K562 (cell line): ENCODE results near the gene ERC2.

Experiments used
- ATF2 ChIP-seq: sonication (generic); formaldehyde crosslinking; IDR thresholded peaks from 2 replicates; pipeline ENCODE4 v1.8.1; 2022; ENCODE audit warnings: missing genetic modification reagents
- CTCF ChIP-seq, 3 experiments: IDR thresholded peaks in 2 of 3; conservative IDR thresholded peaks in 1 of 3; 2 replicates each; pipeline ENCODE4 v1.5.1; 2011 to 2012; ENCODE audit warnings: low read length in 3 of 3, mild to moderate bottlenecking in 3 of 3, control low read depth in 2 of 3, improper control_type of control experiment in 1 of 3, inconsistent platforms in 1 of 3, low read depth in 1 of 3, mixed read lengths in 1 of 3, moderate library complexity in 1 of 3; ENCODE audit not compliant: insufficient read depth in 2 of 3
- ETS1 ChIP-seq: conservative IDR thresholded peaks from 2 replicates; pipeline ENCODE4 v1.6.1; 2011; ENCODE audit warnings: low read depth, mild to moderate bottlenecking, low read length; ENCODE audit not compliant: control insufficient read depth
- FOS ChIP-seq: IDR thresholded peaks from 3 replicates; pipeline ENCODE4 v1.6.1; 2011; ENCODE audit not compliant: insufficient read length; ENCODE audit errors: extremely low read depth
- GATA2 ChIP-seq: sonication (generic); formaldehyde crosslinking; IDR thresholded peaks from 2 replicates; pipeline ENCODE4 v1.4.0; 2020; ENCODE audit warnings: mild to moderate bottlenecking, missing genetic modification reagents
- HDAC6 ChIP-seq: IDR thresholded peaks from 2 replicates; pipeline ENCODE4 v1.6.1; 2012; ENCODE audit warnings: low read depth, mild to moderate bottlenecking, control low read depth, inconsistent platforms, low read length, moderate library complexity
- ILF3 ChIP-seq: fragments of 450-650 bp; IDR thresholded peaks from 2 replicates; pipeline ENCODE4 v1.6.1; 2018; ENCODE audit warnings: antibody characterized with exemption, mild to moderate bottlenecking, moderate library complexity, borderline replicate concordance
- MCM2 ChIP-seq: fragments of 450-650 bp; IDR thresholded peaks from 2 replicates; pipeline ENCODE4 v1.6.1; 2017; ENCODE audit warnings: low read depth, mild to moderate bottlenecking
- SIN3B ChIP-seq: fragments of 450-650 bp; IDR thresholded peaks from 2 replicates; pipeline ENCODE4 v1.6.1; 2017; ENCODE audit warnings: low read depth, mild to moderate bottlenecking, moderate library complexity
- SMC3 ChIP-seq: conservative IDR thresholded peaks from 2 replicates; pipeline ENCODE4 v1.6.1; 2011; ENCODE audit warnings: low read depth, low read length, improper control_type of control experiment; ENCODE audit not compliant: insufficient read depth
- TAF1 ChIP-seq: IDR thresholded peaks from 2 replicates; pipeline ENCODE4 v1.6.1; 2011; ENCODE audit warnings: mild to moderate bottlenecking, low read length, moderate library complexity; ENCODE audit not compliant: insufficient read depth, control insufficient read depth, severe bottlenecking; ENCODE audit errors: extremely low read depth
- ZFX ChIP-seq: sonication (generic); formaldehyde crosslinking; IDR thresholded peaks from 2 replicates; pipeline ENCODE4 v1.8.0; 2022; ENCODE audit warnings: mild to moderate bottlenecking, missing genetic modification reagents, moderate library complexity
- ZNF146 ChIP-seq: IDR thresholded peaks from one replicate; pipeline ENCODE4 v1.6.1; 2018; ENCODE audit warnings: missing compliant biosample characterization; ENCODE audit not compliant: unreplicated experiment
- ZNF3 ChIP-seq: fragments of 250-450 bp; sonication (Bioruptor Pico); IDR thresholded peaks from 2 replicates; pipeline ENCODE4 v1.5.0; 2021; ENCODE audit warnings: mild to moderate bottlenecking, moderate library complexity

GRCh38 chr3:56366641-56367162 lies 101.6 kb downstream of the ERC2 start:
- TF ChIP-seq TAF1, result no peak
- no peak for TF ChIP-seq ATF2 (CRISPR knock-in tag)
- no peak for TF ChIP-seq CTCF (IDR thresholded peaks at IDR 0.05 in 2 of 3, conservative IDR thresholded peaks at IDR 0.05 in 1 of 3; ENCODE audit: insufficient read depth in 2 of 3, low read depth in 1 of 3, low read length in 3 of 3)
- no peak for TF ChIP-seq FOS
- TF ChIP-seq ZNF146 (CRISPR knock-in tag), result no peak
- no peak for TF ChIP-seq ZFX (CRISPR knock-in tag)
- TF ChIP-seq MCM2, result no peak
- no peak for TF ChIP-seq HDAC6
- TF ChIP-seq ETS1, result no peak
- TF ChIP-seq GATA2 (CRISPR knock-in tag), result no peak
- no peak for TF ChIP-seq SMC3
- TF ChIP-seq ILF3, result no peak
- TF ChIP-seq SIN3B, result no peak
- TF ChIP-seq ZNF3, result no peak
